ENCODE measurements around the gene TOLLIP.
A peak's percentile ranks its signal among the peaks of the same experiment; 100 is the strongest.

The TOLLIP gene

DNA sequence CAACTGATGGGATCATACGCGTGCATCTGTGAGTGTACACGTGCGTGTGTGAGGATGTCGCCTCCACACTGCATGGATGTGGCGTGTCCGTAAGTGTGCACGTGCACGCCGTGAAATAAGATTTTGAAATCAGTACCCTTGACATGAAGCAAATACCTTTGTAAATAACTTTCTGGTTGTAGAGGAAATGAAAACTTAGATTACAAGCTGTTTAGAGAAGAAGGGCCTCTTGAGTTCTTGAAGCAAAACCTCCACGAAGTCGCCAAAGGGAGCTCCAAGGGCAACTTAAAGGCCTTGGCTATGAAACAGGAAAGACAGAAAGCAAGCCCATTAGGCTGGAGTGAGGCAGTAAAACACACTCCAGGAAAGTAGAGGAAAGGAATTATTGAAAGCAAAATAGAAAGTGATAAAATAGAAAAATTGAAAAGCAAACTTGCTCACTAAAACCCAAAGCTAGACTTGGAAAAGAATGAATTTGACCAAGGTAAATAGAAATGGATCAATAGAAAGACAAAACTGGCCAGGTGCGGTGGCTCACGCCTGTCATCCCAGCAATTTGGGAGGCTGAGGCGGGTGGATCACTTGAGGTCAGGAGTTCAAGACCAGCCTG, 29.7 kb upstream of the TOLLIP start:
- Histone ChIP-seq H3K27ac (peak overlapping the region in 5 of 11 experiments; percentile 7 to 61 (median 40); a peak in 5 of 22 replicates), H3K4me2 (peak overlapping the region in 8 of 11 experiments; percentile 1 to 62 (median 35); a peak in 10 of 22 replicates), H3K9me3 (replicated peaks in 1 of 11) (peaks cover 6 to 43% (median 23%) of the 10 kb centered on the region in 11 experiments; a peak in 21 of 22 replicates), H4K20me1 (no peaks in the 10 kb centered on the region; a peak in 1 of 22 replicates), H3K4me3 (0 out of 20 replicates have a peak overlapping the region, but pooled peaks of 1 of the 10 experiments have one; percentile 55), H3K4me1 (peaks cover 22 to 79% (median 52%) of the 10 kb centered on the region in 10 experiments), H3K36me3 (peaks cover 0 to 36% (median 0%) of the 10 kb centered on the region in 11 experiments; a peak in 7 of 22 replicates), H3K9ac (no peak overlapping the region), H3K27me3 (no peaks in the 10 kb centered on the region)
- TF ChIP-seq Cebpa-rat (IDR thresholded peaks at IDR 0.05): no peak

DNA sequence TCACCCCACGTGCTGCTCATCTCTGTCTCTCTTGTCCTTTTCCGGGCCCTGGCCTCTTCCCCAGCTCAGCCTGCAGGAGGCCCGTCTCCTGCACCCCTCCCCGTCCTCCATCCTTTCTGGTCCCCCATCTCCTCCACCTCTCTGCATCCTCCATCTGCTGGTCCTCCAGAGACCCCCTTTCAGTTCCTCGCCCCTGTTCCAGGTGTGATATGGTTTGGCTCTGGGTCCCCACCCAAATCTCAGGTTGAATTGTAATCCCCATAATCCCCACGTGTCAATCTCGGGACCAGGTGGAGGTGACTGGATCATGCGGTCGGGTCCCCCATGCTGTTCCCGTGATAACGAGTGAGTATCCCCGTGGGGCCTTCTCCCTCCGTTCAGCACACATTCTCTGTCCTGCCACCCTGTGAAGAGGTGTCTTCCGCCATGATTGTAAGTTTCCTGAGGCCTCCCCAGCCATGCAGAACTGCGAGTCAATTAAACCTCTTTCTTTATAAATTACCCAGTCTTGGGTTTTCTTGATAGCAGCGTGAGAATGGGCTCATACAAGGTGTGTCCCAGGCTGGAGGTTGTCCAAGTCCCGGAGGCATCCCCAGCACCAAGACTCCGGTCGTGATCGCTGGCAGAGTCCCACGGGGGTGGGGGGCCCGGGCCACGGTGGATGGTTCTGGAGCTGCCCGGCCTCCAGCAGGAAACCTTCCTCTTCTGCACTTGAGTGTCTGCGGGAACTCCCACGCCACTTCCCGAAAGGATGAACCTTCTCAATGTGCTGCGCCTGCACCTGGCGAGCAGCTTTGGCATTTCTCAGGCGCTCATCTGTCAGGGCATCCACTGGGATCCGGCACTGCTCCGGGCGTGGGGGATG, 29.0 kb upstream of the TOLLIP start:
- H3K4me2 ChIP-seq: peak overlapping the region in 8 of 11 experiments; percentile 1 to 62 (median 37); a peak in 11 of 22 replicates
- no peak overlapping the region for H3K9ac ChIP-seq
- H3K9me3 ChIP-seq (replicated peaks in 1 of 11): peaks cover 14 to 50% (median 30%) of the 10 kb centered on the region in 11 experiments; a peak in 21 of 22 replicates
- H4K20me1 ChIP-seq: no peaks in the 10 kb centered on the region; a peak in 1 of 22 replicates
- no peak for TF ChIP-seq Cebpa-rat (IDR thresholded peaks at IDR 0.05)
- no peaks in the 10 kb centered on the region for H3K27me3 ChIP-seq
- peaks cover 0 to 41% (median 0%) of the 10 kb centered on the region in 11 experiments; a peak in 7 of 22 replicates for H3K36me3 ChIP-seq
- H3K4me3 ChIP-seq: peak overlapping the region in 3 of 10 experiments; percentile 4 to 55 (median 33); a peak in 3 of 20 replicates
- peak overlapping the region in 8 of 11 experiments; percentile 14 to 67 (median 54); a peak in 11 of 22 replicates for H3K27ac ChIP-seq
- peaks cover 22 to 79% (median 51%) of the 10 kb centered on the region in 10 experiments for H3K4me1 ChIP-seq

DNA sequence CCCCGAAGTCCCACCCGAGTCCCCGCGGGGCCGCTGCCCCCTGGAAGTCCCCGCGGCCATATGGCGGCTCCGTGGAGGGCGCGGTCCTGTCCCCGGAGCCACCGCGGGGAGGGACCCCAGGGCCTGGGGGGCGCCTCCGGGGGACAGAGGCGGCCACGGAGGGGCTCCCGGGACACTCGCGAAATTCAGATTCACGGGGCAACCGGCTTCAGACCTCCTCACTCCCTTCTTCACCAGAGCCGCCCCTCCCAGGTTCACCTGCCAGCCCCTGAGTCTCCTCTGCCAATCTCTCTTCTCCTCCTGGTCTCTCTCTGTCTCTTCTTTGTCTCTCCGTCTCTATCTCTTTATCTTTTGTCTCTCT, 28.2 kb upstream of the TOLLIP start:
- H3K27ac ChIP-seq: peak overlapping the region in 9 of 11 experiments; percentile 9 to 67 (median 53); a peak in 13 of 22 replicates
- peaks cover 18 to 58% (median 39%) of the 10 kb centered on the region in 11 experiments; a peak in 21 of 22 replicates for H3K9me3 ChIP-seq (replicated peaks in 1 of 11)
- peak overlapping the region in 5 of 11 experiments; percentile 18 to 62 (median 39); a peak in 6 of 22 replicates for H3K4me2 ChIP-seq
- H3K27me3 ChIP-seq: no peaks in the 10 kb centered on the region
- peaks cover 22 to 77% (median 49%) of the 10 kb centered on the region in 10 experiments for H3K4me1 ChIP-seq
- peak overlapping the region in 2 of 10 experiments; percentile 33 to 55; a peak in 4 of 20 replicates for H3K4me3 ChIP-seq
- no peaks in the 10 kb centered on the region; a peak in 1 of 22 replicates for H4K20me1 ChIP-seq
- peaks cover 0 to 43% (median 0%) of the 10 kb centered on the region in 11 experiments; a peak in 7 of 22 replicates for H3K36me3 ChIP-seq
- no peak for TF ChIP-seq Cebpa-rat (IDR thresholded peaks at IDR 0.05)
- H3K9ac ChIP-seq: no peak overlapping the region

DNA sequence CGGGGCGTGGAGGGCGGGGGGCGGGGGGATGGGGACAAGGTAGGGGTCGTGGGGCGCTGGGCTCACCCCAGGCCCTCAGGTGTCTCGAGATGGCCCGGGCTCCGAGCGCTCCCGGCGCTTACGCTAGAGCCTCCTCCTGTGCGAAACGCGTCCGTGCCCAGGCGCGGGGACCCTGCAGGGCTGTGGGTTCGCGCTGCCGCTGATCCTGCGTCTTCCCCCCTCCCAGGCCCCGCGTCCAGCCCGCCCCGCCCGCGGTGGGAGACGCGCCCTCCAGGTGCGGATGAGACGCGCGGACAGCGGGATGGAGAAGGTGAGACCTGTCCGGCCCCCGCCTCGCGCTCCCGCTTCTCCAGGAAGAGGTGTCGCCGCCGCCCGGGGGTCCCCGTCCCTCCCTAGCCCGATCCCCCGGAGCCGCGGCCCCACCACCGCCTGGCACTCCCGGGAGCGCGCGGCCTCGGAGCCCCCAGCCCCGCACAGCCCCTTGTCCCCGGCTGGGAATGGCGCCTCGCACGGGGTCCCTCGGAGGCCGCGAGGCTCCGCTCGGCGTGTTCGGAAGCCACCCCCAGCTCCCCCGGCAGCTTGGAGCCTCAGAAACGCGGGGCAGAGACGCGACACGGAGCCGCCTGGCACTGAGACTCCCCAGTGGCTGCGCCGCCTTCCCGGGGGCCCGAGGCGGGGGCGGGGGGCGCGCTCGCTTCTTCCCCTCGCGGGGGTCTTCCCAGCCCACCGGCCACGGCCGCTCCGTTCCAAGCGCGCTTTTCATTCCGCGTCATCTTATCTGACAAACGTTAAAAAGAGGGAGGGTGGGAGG, 27.6 kb upstream of the TOLLIP start:
- peak overlapping the region in 5 of 11 experiments; percentile 18 to 62 (median 39); a peak in 6 of 22 replicates for H3K4me2 ChIP-seq
- no peak for TF ChIP-seq Cebpa-rat (IDR thresholded peaks at IDR 0.05)
- H3K9me3 ChIP-seq (replicated peaks in 1 of 11): peaks cover 18 to 64% (median 40%) of the 10 kb centered on the region in 11 experiments; a peak in 21 of 22 replicates
- peak overlapping the region in 2 of 10 experiments; percentile 33 to 55; a peak in 4 of 20 replicates for H3K4me3 ChIP-seq
- peak overlapping the region in 9 of 11 experiments; percentile 9 to 67 (median 53); a peak in 13 of 22 replicates for H3K27ac ChIP-seq
- H4K20me1 ChIP-seq: no peaks in the 10 kb centered on the region; a peak in 1 of 22 replicates
- H3K36me3 ChIP-seq: peaks cover 0 to 43% (median 0%) of the 10 kb centered on the region in 11 experiments; a peak in 7 of 22 replicates
- H3K4me1 ChIP-seq: peaks cover 22 to 73% (median 47%) of the 10 kb centered on the region in 10 experiments
- H3K27me3 ChIP-seq: no peaks in the 10 kb centered on the region
- H3K9ac ChIP-seq: no peak overlapping the region

DNA sequence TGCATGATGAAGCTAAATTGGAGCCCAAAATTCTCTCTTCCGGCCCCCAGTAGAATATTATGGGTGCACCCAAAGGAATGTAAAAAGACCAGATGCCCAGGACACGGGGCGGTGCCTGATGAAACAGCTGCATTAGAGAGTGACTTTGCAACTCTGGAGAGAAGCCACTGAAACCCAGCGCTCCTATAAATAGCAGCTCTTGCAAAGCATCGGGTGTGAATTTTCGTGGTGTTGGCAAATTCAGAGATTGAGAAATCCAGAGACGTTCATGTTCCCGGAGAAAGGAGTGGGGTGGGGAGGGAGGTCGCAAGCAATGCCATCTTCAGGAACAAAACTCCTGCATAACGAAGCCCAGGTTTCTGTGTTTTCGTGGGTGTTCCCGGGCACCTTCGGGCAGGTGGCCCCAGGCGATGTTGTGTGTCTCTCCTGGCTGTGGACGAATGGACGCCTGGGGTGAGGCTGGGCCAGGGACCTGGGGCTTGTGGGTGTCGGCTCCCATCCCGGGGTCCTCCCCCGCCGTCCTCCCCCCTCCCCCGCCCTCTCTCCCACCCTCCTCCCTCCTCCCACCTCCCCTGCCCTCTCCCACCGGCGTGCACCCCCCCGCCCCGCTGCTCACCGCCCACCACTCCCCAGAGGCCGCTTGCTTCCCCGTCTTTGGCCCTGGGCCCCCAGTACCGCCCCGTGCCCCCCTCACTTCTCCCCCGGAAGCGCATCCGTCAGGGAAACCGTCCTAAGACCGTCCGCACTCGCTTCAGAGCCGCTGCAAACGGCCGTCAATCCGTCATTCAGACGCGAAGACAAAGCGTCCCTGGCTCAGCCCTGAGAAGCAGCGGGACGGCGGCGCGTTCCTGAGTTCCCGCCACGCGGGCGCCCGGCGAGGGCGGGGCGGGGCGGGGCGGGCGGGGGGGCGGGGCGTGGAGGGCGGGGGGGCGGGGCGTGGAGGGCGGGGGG, 26.7 kb upstream of the TOLLIP start:
- peak overlapping the region; percentile 72 to 87 (median 85); a peak in 21 of 22 replicates for H3K9ac ChIP-seq
- peak overlapping the region; percentile 88 to 99 (median 94) for H3K27ac ChIP-seq
- H3K27me3 ChIP-seq: no peaks in the 10 kb centered on the region
- H3K9me3 ChIP-seq (replicated peaks in 1 of 11): peaks cover 18 to 69% (median 40%) of the 10 kb centered on the region in 11 experiments; a peak in 21 of 22 replicates
- peak; percentile 89 to 99 (median 99) for TF ChIP-seq Cebpa-rat (IDR thresholded peaks at IDR 0.05)
- H3K4me1 ChIP-seq: peaks cover 16 to 65% (median 42%) of the 10 kb centered on the region in 10 experiments
- peaks cover 0 to 43% (median 0%) of the 10 kb centered on the region in 11 experiments; a peak in 7 of 22 replicates for H3K36me3 ChIP-seq
- peak overlapping the region; percentile 41 to 67 (median 52); a peak in 19 of 20 replicates for H3K4me3 ChIP-seq
- peak overlapping the region; percentile 78 to 98 (median 86) for H3K4me2 ChIP-seq
- H4K20me1 ChIP-seq: no peaks in the 10 kb centered on the region; a peak in 1 of 22 replicates

DNA sequence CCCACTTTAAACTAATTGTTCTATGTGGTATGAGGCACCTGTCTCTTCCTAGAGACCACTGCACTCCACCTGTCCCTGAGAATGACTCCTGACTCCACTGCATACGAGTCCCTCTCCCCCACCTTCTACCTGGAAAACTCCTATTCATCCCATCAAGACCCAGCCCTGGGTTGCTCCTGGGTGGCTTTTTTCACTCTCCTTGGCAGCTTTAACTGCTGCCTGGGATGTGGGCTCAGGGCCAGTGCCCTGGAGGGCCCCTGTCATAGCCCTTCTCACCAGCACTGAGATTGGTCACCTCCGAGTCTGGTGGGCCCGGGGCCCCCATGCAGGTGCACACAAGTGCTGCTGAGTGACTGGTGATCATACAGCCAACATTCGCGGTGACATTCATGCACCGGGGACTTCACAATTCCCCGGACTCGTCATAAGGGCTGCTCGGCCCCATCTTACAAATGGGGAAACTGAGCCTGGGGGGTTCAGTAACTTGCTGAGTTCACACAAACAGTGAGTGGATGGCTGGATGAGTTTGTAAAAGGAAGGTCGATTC, 25.9 kb upstream of the TOLLIP start:
- peaks cover 0 to 42% (median 0%) of the 10 kb centered on the region in 11 experiments; a peak in 7 of 22 replicates for H3K36me3 ChIP-seq
- H3K4me3 ChIP-seq: peak overlapping the region; percentile 31 to 67 (median 51); a peak in 19 of 20 replicates
- no peak for TF ChIP-seq Cebpa-rat (IDR thresholded peaks at IDR 0.05)
- no peaks in the 10 kb centered on the region; a peak in 1 of 22 replicates for H4K20me1 ChIP-seq
- peaks cover 22 to 65% (median 46%) of the 10 kb centered on the region in 10 experiments for H3K4me1 ChIP-seq
- H3K9me3 ChIP-seq (replicated peaks in 1 of 11): peaks cover 18 to 77% (median 43%) of the 10 kb centered on the region in 11 experiments; a peak in 21 of 22 replicates
- peak overlapping the region; percentile 78 to 98 (median 86) for H3K4me2 ChIP-seq
- H3K27ac ChIP-seq: peak overlapping the region; percentile 88 to 99 (median 94); a peak in 21 of 22 replicates
- peak overlapping the region; percentile 72 to 87 (median 85); a peak in 21 of 22 replicates for H3K9ac ChIP-seq
- H3K27me3 ChIP-seq: no peaks in the 10 kb centered on the region
